Cortex of kidney (tissue), 1 donor: ENCODE measurements around the gene CCDC40.

ENCODE experiments used
- DNase-seq: peaks from one replicate; lab custom pipeline; 2025; lab: John Stamatoyannopoulos, UW

Gene CCDC40

GRCh38 chr17:80116276-80116920 lies 80.0 kb downstream of the CCDC40 start:
- DNase-seq = no peak

- no peak for DNase-seq
Observed at GRCh38 chr17:80116921-80117380, 80.5 kb downstream of the CCDC40 start.

- no peak for DNase-seq
Observed at GRCh38 chr17:80117491-80118401, 81.3 kb downstream of the CCDC40 start.

- DNase-seq = no peak
Observed at GRCh38 chr17:80118601-80119270, 82.3 kb downstream of the CCDC40 start.

- DNase-seq = no peak
Observed at GRCh38 chr17:80119271-80119791, 82.9 kb downstream of the CCDC40 start.

GRCh38 chr17:80119839-80120238 lies 83.4 kb downstream of the CCDC40 start:
- DNase-seq = no peak

GRCh38 chr17:80122026-80122575 lies 85.7 kb downstream of the CCDC40 start:
- no peak for DNase-seq

- no peak for DNase-seq
Observed at GRCh38 chr17:80122926-80123505, 86.6 kb downstream of the CCDC40 start.

- DNase-seq = no peak
Observed at GRCh38 chr17:80123791-80124190, 87.3 kb downstream of the CCDC40 start.

- no peak for DNase-seq
Observed at GRCh38 chr17:80124351-80124981, 88.0 kb downstream of the CCDC40 start.

GRCh38 chr17:80125656-80126448 lies 89.4 kb downstream of the CCDC40 start:
- no peak for DNase-seq

GRCh38 chr17:80126449-80126715 lies 89.9 kb downstream of the CCDC40 start:
- no peak for DNase-seq

GRCh38 chr17:80129006-80129565 lies 92.6 kb downstream of the CCDC40 start:
- no peak for DNase-seq

- no peak for DNase-seq
Observed at GRCh38 chr17:80130992-80131391, 94.5 kb downstream of the CCDC40 start.

GRCh38 chr17:80132906-80133625 lies 96.6 kb downstream of the CCDC40 start:
- no peak for DNase-seq

- no peak for DNase-seq
Observed at GRCh38 chr17:80133626-80133970, 97.2 kb downstream of the CCDC40 start.

GRCh38 chr17:80137131-80137530 lies 100.7 kb downstream of the CCDC40 start:
- no peak for DNase-seq

GRCh38 chr17:80138856-80139426 lies 102.5 kb downstream of the CCDC40 start:
- DNase-seq = no peak

- DNase-seq = no peak
Observed at GRCh38 chr17:80141463-80142165, 105.2 kb downstream of the CCDC40 start.
